GM12864 (cell line): Measurements from ENCODE around the gene DCTD.

ENCODE experiments used
- DNase-seq: peaks from one replicate; pipeline ENCODE4 v3.0.0-alpha.2; 2011; ENCODE audit warnings: low read depth
- H3K4me3 ChIP-seq: 2 replicates; pipeline ENCODE4 v1.5.1; 2011; ENCODE audit warnings: mild to moderate bottlenecking, low read depth, low read length, control low read depth
- CTCF ChIP-seq: IDR thresholded peaks from 2 replicates; pipeline ENCODE4 v1.5.1; 2011; ENCODE audit warnings: low read depth, mild to moderate bottlenecking, moderate library complexity, low read length, control low read depth, inconsistent platforms; ENCODE audit errors: missing control alignments

Gene DCTD

DNA sequence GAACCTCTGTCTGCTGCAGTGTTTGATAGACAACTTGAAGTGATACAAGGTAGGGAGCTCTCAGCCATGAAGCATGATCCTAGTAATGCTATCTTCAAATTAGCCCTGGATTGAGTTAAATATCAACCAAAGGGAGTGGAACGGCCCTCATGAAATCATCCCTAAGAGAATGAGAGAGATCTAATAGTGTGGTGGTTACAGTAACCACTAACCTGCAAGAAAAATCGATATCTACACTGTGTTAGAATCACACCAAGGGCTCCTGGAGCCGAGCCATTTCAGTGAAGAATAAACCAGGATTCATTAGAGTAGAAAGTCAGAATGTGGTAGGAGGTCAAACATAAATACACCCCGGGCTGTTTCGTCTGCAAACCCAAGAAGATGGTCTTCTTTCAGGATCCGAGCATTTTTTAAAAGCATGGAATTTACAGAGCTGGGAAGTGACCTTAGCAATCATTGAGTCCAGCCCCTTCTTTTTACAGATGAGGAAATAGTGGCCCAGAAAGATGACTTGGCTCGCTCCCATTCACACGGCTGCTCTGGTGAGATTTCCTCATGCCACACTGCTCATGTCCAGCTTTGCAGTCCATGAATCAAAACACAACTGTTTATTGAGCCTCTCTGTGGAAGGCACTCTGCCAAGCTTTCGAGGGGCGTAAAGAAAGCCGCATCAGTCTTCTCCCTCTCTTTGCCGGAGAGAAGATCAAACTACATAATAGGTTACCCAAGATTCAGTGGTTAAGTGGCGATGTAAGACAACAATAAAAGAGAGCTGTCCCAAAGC is 5.5 kb upstream of the DCTD start:
- H3K4me3 ChIP-seq, result no peak overlapping the region
- TF ChIP-seq CTCF, result no peak
- no peak for DNase-seq

GRCh38 chr4:182921608-182922007 is 4.4 kb upstream of the DCTD start:
- DNase-seq, result no peak
- no peak for TF ChIP-seq CTCF
- no peak overlapping the region for H3K4me3 ChIP-seq

DNA sequence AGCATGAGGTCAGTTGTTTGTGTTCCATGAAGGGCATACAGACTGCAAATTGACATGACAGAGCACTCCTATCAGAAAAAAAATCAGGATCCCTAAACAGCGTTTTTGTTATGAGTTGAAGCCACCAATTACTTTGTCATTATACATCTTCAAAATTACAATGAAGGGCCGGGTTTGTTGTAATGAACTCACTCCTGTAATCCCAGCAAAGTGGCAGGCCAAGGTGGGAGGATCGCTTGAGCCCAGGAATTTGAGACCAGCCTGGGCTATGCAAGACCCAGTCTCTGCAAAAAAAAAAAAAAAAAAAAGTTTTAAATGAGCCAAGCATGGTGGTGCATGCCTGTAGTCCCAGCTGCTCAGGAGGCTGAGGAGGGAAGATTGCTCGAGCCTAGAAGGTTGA is 3.5 kb upstream of the DCTD start:
- no peak for DNase-seq
- no peak overlapping the region for H3K4me3 ChIP-seq
- no peak for TF ChIP-seq CTCF

GRCh38 chr4:182918791-182919302 is 1.7 kb upstream of the DCTD start:
- TF ChIP-seq CTCF, result no peak
- DNase-seq, result peak; percentile 25
- no peak overlapping the region; the same call in 1 of the 2 replicates for H3K4me3 ChIP-seq

- H3K4me3 ChIP-seq, result peak overlapping the region; percentile 57
- no peak for TF ChIP-seq CTCF
- peak; percentile 83 for DNase-seq
These were observed 940 bp upstream of the DCTD start for GRCh38 chr4:182918044-182918607.

DNA sequence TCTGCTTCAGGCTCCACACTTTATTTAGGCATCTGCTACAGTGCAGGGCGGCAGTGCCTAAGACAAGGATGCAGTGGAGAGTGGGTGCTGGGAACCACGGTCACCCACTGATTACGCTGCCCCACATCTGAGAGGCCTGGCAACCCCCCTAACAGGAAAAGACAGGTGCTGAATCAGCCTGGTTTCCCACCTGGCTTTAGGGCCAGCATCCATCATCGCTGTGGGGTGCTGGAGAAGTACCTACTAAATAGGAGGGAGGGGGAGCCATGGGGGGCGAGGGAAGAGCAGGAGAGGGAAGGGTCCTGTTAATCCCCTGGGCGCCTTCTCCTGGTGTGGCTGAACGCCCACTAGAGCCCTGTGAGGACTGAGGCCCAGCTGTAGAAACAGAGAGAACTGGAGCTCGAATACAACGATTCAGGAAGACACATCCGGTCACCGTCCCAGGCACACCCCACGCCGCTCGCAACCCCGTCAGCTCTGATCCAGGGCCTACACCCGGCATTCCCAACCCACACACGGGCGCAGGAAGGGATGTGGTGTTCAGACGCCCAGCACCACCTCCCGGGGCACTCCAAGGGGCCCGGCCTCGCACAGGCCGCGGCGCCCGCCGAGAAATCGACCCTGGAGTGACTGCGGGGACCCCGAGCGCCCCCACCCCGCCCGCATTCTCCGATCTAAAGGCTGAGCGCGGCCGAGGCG is 554 bp downstream of the DCTD start:
- peak overlapping the region; percentile 57 for H3K4me3 ChIP-seq
- TF ChIP-seq CTCF, result no peak
- DNase-seq, result no peak
